ENCODE measurements around the gene MPHOSPH9. TPM values are rescaled to one million over a fixed set of nuclear protein-coding genes. Genes with fewer than 3 reads are reported as not detected.

MPHOSPH9 gene
- total and polyA plus RNA-seq, 4 donors: 4.9 to 51.0 (median 32.7) TPM

- no peaks in the 10 kb centered on the region for H3K36me3 ChIP-seq (ENCODE audit: control insufficient read depth in 4 of 4, insufficient read depth in 3 of 4, low read depth in 1 of 4, low read length in 3 of 4)
- peak overlapping the region; percentile 11 to 61 for H3K27ac ChIP-seq (ENCODE audit: low read depth in 1 of 2, low read length in 2 of 2)
- TF ChIP-seq YY1 (IDR thresholded peaks at IDR 0.05): no peak
- TF ChIP-seq RAD21 (IDR thresholded peaks at IDR 0.05): no peak
- TF ChIP-seq RXRA (IDR thresholded peaks at IDR 0.05): no peak
- no peak for TF ChIP-seq CTCF (IDR thresholded peaks at IDR 0.05; ENCODE audit: low read depth, low read length, missing input control)
- TF ChIP-seq ZBTB33 (IDR thresholded peaks at IDR 0.05): no peak
- TF ChIP-seq HNF4A (conservative IDR thresholded peaks at IDR 0.05): no peak
- TF ChIP-seq, protein P1, sequence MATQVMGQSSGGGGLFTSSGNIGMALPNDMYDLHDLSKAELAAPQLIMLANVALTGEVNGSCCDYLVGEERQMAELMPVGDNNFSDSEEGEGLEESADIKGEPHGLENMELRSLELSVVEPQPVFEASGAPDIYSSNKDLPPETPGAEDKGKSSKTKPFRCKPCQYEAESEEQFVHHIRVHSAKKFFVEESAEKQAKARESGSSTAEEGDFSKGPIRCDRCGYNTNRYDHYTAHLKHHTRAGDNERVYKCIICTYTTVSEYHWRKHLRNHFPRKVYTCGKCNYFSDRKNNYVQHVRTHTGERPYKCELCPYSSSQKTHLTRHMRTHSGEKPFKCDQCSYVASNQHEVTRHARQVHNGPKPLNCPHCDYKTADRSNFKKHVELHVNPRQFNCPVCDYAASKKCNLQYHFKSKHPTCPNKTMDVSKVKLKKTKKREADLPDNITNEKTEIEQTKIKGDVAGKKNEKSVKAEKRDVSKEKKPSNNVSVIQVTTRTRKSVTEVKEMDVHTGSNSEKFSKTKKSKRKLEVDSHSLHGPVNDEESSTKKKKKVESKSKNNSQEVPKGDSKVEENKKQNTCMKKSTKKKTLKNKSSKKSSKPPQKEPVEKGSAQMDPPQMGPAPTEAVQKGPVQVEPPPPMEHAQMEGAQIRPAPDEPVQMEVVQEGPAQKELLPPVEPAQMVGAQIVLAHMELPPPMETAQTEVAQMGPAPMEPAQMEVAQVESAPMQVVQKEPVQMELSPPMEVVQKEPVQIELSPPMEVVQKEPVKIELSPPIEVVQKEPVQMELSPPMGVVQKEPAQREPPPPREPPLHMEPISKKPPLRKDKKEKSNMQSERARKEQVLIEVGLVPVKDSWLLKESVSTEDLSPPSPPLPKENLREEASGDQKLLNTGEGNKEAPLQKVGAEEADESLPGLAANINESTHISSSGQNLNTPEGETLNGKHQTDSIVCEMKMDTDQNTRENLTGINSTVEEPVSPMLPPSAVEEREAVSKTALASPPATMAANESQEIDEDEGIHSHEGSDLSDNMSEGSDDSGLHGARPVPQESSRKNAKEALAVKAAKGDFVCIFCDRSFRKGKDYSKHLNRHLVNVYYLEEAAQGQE (IDR thresholded peaks at IDR 0.05): no peak
- TF ChIP-seq SP1 (IDR thresholded peaks at IDR 0.05): no peak
- no peaks in the 10 kb centered on the region for H3K27me3 ChIP-seq (ENCODE audit: control insufficient read depth in 4 of 4, insufficient read depth in 4 of 4, low read length in 3 of 4)
- no peak overlapping the region for H3K9ac ChIP-seq (ENCODE audit: low read depth in 1 of 2, low read length in 2 of 2)
- WGBS: 98% methylated on average over 3 of the region's 3 CpGs
- peaks cover 7 to 45% (median 34%) of the 10 kb centered on the region in 4 donors for H3K4me1 ChIP-seq (ENCODE audit: control insufficient read depth in 4 of 4, insufficient read depth in 4 of 4, low read length in 3 of 4)
- no peak for DNase-seq (ENCODE audit: low spot score)
- peak overlapping the region in 1 of 3 donors; percentile 87 for H3K4me3 ChIP-seq (ENCODE audit: low read depth in 1 of 3, low read length in 3 of 3)
- no peaks in the 10 kb centered on the region for H3K9me3 ChIP-seq (ENCODE audit: control insufficient read depth in 4 of 4, low read length in 3 of 4)
Measured at GRCh38 chr12:123149088-123149487, 83.9 kb downstream of the MPHOSPH9 start.

DNA sequence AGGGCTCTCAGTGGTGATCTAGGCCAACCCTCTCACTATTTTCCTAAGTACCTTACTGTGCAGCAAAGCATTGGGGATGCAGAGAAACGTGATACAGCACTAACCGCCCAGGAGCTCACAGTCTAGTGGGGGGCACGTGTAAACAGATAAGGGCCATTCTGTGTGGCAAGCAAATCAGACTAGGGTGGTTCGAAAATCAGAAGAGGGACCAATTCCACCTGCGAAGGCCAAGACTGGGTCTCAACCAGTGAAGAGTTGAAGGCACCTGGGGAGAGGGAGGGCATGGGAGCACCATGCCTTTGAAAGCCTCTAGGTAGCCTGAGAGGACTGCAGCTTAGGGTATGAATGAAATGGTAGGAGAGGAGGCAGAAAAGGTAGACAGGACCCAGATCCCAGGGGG, 84.3 kb downstream of the MPHOSPH9 start:
- H3K27me3 ChIP-seq (ENCODE audit: control insufficient read depth in 4 of 4, insufficient read depth in 4 of 4, low read length in 3 of 4): no peaks in the 10 kb centered on the region
- peak overlapping the region in 1 of 2 donors; percentile 47 for H3K27ac ChIP-seq (ENCODE audit: low read depth in 1 of 2, low read length in 2 of 2)
- H3K36me3 ChIP-seq (ENCODE audit: control insufficient read depth in 4 of 4, insufficient read depth in 3 of 4, low read depth in 1 of 4, low read length in 3 of 4): no peaks in the 10 kb centered on the region
- no peaks in the 10 kb centered on the region for H3K9me3 ChIP-seq (ENCODE audit: control insufficient read depth in 4 of 4, low read length in 3 of 4)
- DNase-seq (ENCODE audit: low spot score): no peak
- no peak overlapping the region for H3K4me3 ChIP-seq (ENCODE audit: low read depth in 1 of 3, low read length in 3 of 3)
- H3K9ac ChIP-seq (ENCODE audit: low read depth in 1 of 2, low read length in 2 of 2): no peak overlapping the region
- H3K4me1 ChIP-seq (ENCODE audit: control insufficient read depth in 4 of 4, insufficient read depth in 4 of 4, low read length in 3 of 4): peaks cover 7 to 46% (median 35%) of the 10 kb centered on the region in 4 donors
- 75% methylated on average over 5 of the region's 5 CpGs for WGBS
- no peak for TF ChIP-seq YY1 (IDR thresholded peaks at IDR 0.05)
- no peak for TF ChIP-seq JUND (IDR thresholded peaks at IDR 0.05)
- no peak for TF ChIP-seq FOXA1 (IDR thresholded peaks at IDR 0.05)
- TF ChIP-seq NR2F2 (IDR thresholded peaks at IDR 0.05): no peak
- TF ChIP-seq MAX (IDR thresholded peaks at IDR 0.05): no peak
- no peak for TF ChIP-seq HNF4A (conservative IDR thresholded peaks at IDR 0.05)
- no peak for TF ChIP-seq HNF4G (IDR thresholded peaks at IDR 0.05)
- no peak for TF ChIP-seq RAD21 (IDR thresholded peaks at IDR 0.05)
- TF ChIP-seq, protein P1 (IDR thresholded peaks at IDR 0.05): no peak
- TF ChIP-seq, protein P2, sequence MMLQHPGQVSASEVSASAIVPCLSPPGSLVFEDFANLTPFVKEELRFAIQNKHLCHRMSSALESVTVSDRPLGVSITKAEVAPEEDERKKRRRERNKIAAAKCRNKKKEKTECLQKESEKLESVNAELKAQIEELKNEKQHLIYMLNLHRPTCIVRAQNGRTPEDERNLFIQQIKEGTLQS (IDR thresholded peaks at IDR 0.05): no peak
- no peak for TF ChIP-seq EGR1 (IDR thresholded peaks at IDR 0.05; ENCODE audit: low read depth in 2 of 2)
- no peak for TF ChIP-seq GABPA (IDR thresholded peaks at IDR 0.05 in 1 of 2, conservative IDR thresholded peaks at IDR 0.05 in 1 of 2)

All from liver (tissue), 9 donors.